H9 (cell line): Measurements from ENCODE around the gene SH3RF2. TPM values are rescaled to one million over a fixed set of nuclear protein-coding genes. Genes with fewer than 3 reads are reported as not detected.

Experiments used
- DNase-seq: peaks from one replicate; pipeline ENCODE4 v3.0.0-alpha.2; 2017
- H2AFZ ChIP-seq: one replicate; pipeline ENCODE4 v1.6.1; 2013; ENCODE audit warnings: mild to moderate bottlenecking, low read length, control low read depth, moderate library complexity
- H2AK5ac ChIP-seq: 2 replicates; pipeline ENCODE4 v1.6.1; 2013; ENCODE audit warnings: low read length, control low read depth, mixed read lengths; ENCODE audit not compliant: insufficient read length
- H2BK120ac ChIP-seq: one replicate; pipeline ENCODE4 v1.6.1; 2013; ENCODE audit warnings: low read depth, mild to moderate bottlenecking, low read length, control low read depth, inconsistent platforms; ENCODE audit not compliant: poor library complexity, severe bottlenecking
- H2BK12ac ChIP-seq: 2 replicates; pipeline ENCODE4 v1.6.1; 2013; ENCODE audit warnings: low read length, control low read depth, mixed read lengths, low read depth; ENCODE audit not compliant: insufficient read length
- H2BK15ac ChIP-seq: 2 replicates; pipeline ENCODE4 v1.6.1; 2013; ENCODE audit warnings: low read depth, low read length, control low read depth
- H2BK20ac ChIP-seq: one replicate; pipeline ENCODE4 v1.6.1; 2013; ENCODE audit warnings: low read depth, mild to moderate bottlenecking, low read length, control low read depth, inconsistent platforms; ENCODE audit not compliant: poor library complexity, severe bottlenecking
- H2BK5ac ChIP-seq: 2 replicates; pipeline ENCODE4 v1.6.1; 2013; ENCODE audit warnings: low read length, control low read depth, mixed read lengths; ENCODE audit not compliant: insufficient read length
- H3K14ac ChIP-seq: 2 replicates; pipeline ENCODE4 v1.6.1; 2013; ENCODE audit warnings: low read length, control low read depth; ENCODE audit not compliant: insufficient read depth
- H3K18ac ChIP-seq: 2 replicates; pipeline ENCODE4 v1.6.1; 2013; ENCODE audit warnings: low read depth, mild to moderate bottlenecking, mixed read lengths, low read length, control low read depth; ENCODE audit not compliant: insufficient read length
- H3K23ac ChIP-seq: 2 replicates; pipeline ENCODE4 v1.6.1; 2013; ENCODE audit warnings: low read length, control low read depth, mixed read lengths, low read depth; ENCODE audit not compliant: insufficient read length
- H3K23me2 ChIP-seq: 2 replicates; pipeline ENCODE4 v1.6.1; 2013; ENCODE audit warnings: low read depth, mild to moderate bottlenecking, mixed read lengths, low read length, control low read depth; ENCODE audit not compliant: insufficient read length, poor library complexity, severe bottlenecking
- H3K27ac ChIP-seq: 2 replicates; pipeline ENCODE4 v1.5.1; 2013; ENCODE audit warnings: low read length, control low read depth, mixed read lengths, low read depth; ENCODE audit not compliant: insufficient read length
- H3K27me3 ChIP-seq: 2 replicates; pipeline ENCODE4 v1.6.1; 2013; ENCODE audit warnings: low read length, control low read depth, inconsistent platforms; ENCODE audit not compliant: insufficient read depth
- H3K4ac ChIP-seq: 2 replicates; pipeline ENCODE4 v1.6.1; 2013; ENCODE audit warnings: low read depth, mild to moderate bottlenecking, control low read depth, inconsistent platforms, low read length, moderate library complexity
- H3K4me1 ChIP-seq: 2 replicates; pipeline ENCODE4 v1.6.1; 2013; ENCODE audit warnings: low read length, control low read depth, inconsistent platforms; ENCODE audit not compliant: insufficient read depth
- H3K4me2 ChIP-seq: 2 replicates; pipeline ENCODE4 v1.6.1; 2013; ENCODE audit warnings: low read length, control low read depth, mixed read lengths; ENCODE audit not compliant: insufficient read length, insufficient read depth
- H3K56ac ChIP-seq: 2 replicates; pipeline ENCODE4 v1.6.1; 2013; ENCODE audit warnings: low read depth, mild to moderate bottlenecking, mixed read lengths, low read length, control low read depth; ENCODE audit not compliant: insufficient read length
- H3K79me1 ChIP-seq: 2 replicates; pipeline ENCODE4 v1.6.1; 2013; ENCODE audit warnings: low read depth, mild to moderate bottlenecking, moderate library complexity, low read length, control low read depth, inconsistent platforms; ENCODE audit not compliant: insufficient read depth, poor library complexity, severe bottlenecking
- H3K79me2 ChIP-seq: 2 replicates; pipeline ENCODE4 v1.6.1; 2013; ENCODE audit warnings: low read length, control low read depth, inconsistent platforms; ENCODE audit not compliant: insufficient read depth
- H3K9ac ChIP-seq: 2 replicates; pipeline ENCODE4 v1.6.1; 2013; ENCODE audit warnings: low read length, control low read depth, mixed read lengths; ENCODE audit not compliant: insufficient read length; ENCODE audit errors: extremely low read depth
- H3K9me3 ChIP-seq: one replicate; pipeline ENCODE4 v1.6.1; 2013; ENCODE audit warnings: low read depth, low read length, inconsistent platforms; ENCODE audit not compliant: control insufficient read depth
- H3T11ph ChIP-seq: one replicate; pipeline ENCODE4 v1.6.1; 2013; ENCODE audit warnings: mild to moderate bottlenecking, low read length, control low read depth, inconsistent platforms
- H4K20me1 ChIP-seq: one replicate; pipeline ENCODE4 v1.6.1; 2013; ENCODE audit not compliant: control insufficient read depth, insufficient read length, insufficient read depth
- H4K5ac ChIP-seq: 2 replicates; pipeline ENCODE4 v1.6.1; 2013; ENCODE audit warnings: low read depth, mild to moderate bottlenecking, mixed read lengths, low read length, control low read depth; ENCODE audit not compliant: insufficient read length
- H4K8ac ChIP-seq: replicated peaks from 2 replicates; pipeline ENCODE4 v1.6.1; 2013; ENCODE audit warnings: low read length, control low read depth, mixed read lengths, low read depth; ENCODE audit not compliant: insufficient read length
- H4K91ac ChIP-seq: 2 replicates; pipeline ENCODE4 v1.6.1; 2013; ENCODE audit warnings: low read depth, mild to moderate bottlenecking, moderate library complexity, mixed read lengths, low read length, control low read depth; ENCODE audit not compliant: insufficient read length
- H3K27ac Mint-ChIP-seq, 3 experiments: 2 replicates in 2 of 3; 3 replicates in 1 of 3; pipeline ENCODE4 v1.8.0; 2020 to 2021; ENCODE audit warnings: mixed read lengths in 3 of 3, mild to moderate bottlenecking in 1 of 3, moderate library complexity in 1 of 3
- H3K27me3 Mint-ChIP-seq: 2 replicates; pipeline ENCODE4 v1.8.0; 2021; ENCODE audit warnings: low read depth, mild to moderate bottlenecking, moderate library complexity, mixed read lengths
- H3K36me3 Mint-ChIP-seq, 3 experiments: 2 replicates in 2 of 3; 3 replicates in 1 of 3; pipeline ENCODE4 v1.8.0; 2020 to 2021; ENCODE audit warnings: low read depth in 3 of 3, mixed read lengths in 3 of 3; ENCODE audit not compliant: insufficient read depth in 1 of 3
- H3K4me1 Mint-ChIP-seq, 2 experiments: 2 replicates each; pipeline ENCODE4 v1.8.0; 2020; ENCODE audit warnings: mixed read lengths in 2 of 2
- H3K4me3 Mint-ChIP-seq, 2 experiments: 2 replicates in 1 of 2; 3 replicates in 1 of 2; pipeline ENCODE4 v1.8.0; 2020 to 2021; ENCODE audit warnings: mild to moderate bottlenecking in 2 of 2, mixed read lengths in 2 of 2, moderate library complexity in 1 of 2
- H3K9me3 Mint-ChIP-seq, 2 experiments: 2 replicates in 1 of 2; 3 replicates in 1 of 2; pipeline ENCODE4 v1.8.0; 2020; ENCODE audit warnings: mild to moderate bottlenecking in 2 of 2, mixed read lengths in 2 of 2, moderate library complexity in 1 of 2
- WGBS: extraction: QIAGEN DNeasy Blood & Tissue Kit; methylation state at CpG from one replicate; pipeline ENCODE4 v1.1.7; 2013; ENCODE audit warnings: missing lambda C conversion rate, low lambda C conversion rate, mixed read lengths; ENCODE audit not compliant: insufficient read length; ENCODE audit errors: extremely low coverage; 5-methylcytosine and 5-hydroxymethylcytosine counted together
- total RNA-seq: library from RNA; stranded (reverse); gene quantifications from 2 replicates; pipeline ENCODE4 v1.2.1, GENCODE V29; 2021
- TF ChIP-seq, protein P1 (sequence below): fragments of 200-600 bp; sonication (generic); conservative IDR thresholded peaks from 3 replicates; pipeline ENCODE4 v1.8.0; 2021; ENCODE audit warnings: antibody characterized with exemption, mild to moderate bottlenecking

Gene SH3RF2
- total RNA-seq, 1 experiment from 2014 or later = 0.66 TPM

DNA sequence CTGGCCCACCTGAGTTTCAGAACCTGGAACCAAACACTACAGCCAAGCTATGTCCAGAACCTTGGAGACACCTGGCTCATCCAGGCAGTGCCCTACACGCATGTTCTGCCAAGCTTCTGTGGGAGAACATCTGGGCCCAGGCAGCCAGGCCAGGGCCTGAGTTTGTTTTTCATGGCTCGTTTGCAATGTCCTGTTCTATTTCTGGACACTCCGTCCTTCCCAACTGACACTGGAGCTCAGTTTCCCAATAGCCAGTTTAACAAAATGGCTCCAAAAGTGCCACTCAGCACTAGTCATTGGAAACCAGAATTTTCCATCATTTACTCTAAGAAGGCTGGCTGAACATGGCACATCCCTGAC is 38.6 kb downstream of the SH3RF2 start:
- Histone ChIP-seq H2BK20ac (no peak overlapping the region), H2BK12ac (no peak overlapping the region), H3K27ac (no peak overlapping the region), H4K8ac (no peak overlapping the region), H2BK120ac (no peak overlapping the region), H3K27me3 (no peaks in the 10 kb centered on the region), H3K23ac (no peak overlapping the region), H3K4me2 (no peak overlapping the region), H2AK5ac (no peak overlapping the region), H2BK15ac (no peak overlapping the region), H3K79me1 (no peaks in the 10 kb centered on the region), H3K56ac (no peak overlapping the region), H4K5ac (no peak overlapping the region), H3K18ac (no peak overlapping the region), H2AFZ (no peak overlapping the region), H3K4ac (no peak overlapping the region), H3K9me3 (no peaks in the 10 kb centered on the region), H4K20me1 (no peaks in the 10 kb centered on the region), H4K91ac (no peak overlapping the region), H3K79me2 (no peaks in the 10 kb centered on the region), H3K23me2 (no peaks in the 10 kb centered on the region), H3K14ac (no peak overlapping the region), H2BK5ac (no peak overlapping the region), H3K9ac (no peak overlapping the region), H3T11ph (no peak overlapping the region), H3K4me1 (no peaks in the 10 kb centered on the region)
- Mint-ChIP-seq H3K4me1 (peaks cover 4 to 5% of the 10 kb centered on the region in 2 experiments), H3K36me3 (peaks cover 0 to 5% (median 3%) of the 10 kb centered on the region in 3 experiments; a peak in 2 of 7 replicates), H3K27me3 (no peaks in the 10 kb centered on the region; the same call in 1 of the 2 replicates), H3K9me3 (peaks cover 0 to 3% of the 10 kb centered on the region in 2 experiments; a peak in 2 of 5 replicates), H3K4me3 (no peak overlapping the region), H3K27ac (no peak overlapping the region)
- TF ChIP-seq, protein P1, sequence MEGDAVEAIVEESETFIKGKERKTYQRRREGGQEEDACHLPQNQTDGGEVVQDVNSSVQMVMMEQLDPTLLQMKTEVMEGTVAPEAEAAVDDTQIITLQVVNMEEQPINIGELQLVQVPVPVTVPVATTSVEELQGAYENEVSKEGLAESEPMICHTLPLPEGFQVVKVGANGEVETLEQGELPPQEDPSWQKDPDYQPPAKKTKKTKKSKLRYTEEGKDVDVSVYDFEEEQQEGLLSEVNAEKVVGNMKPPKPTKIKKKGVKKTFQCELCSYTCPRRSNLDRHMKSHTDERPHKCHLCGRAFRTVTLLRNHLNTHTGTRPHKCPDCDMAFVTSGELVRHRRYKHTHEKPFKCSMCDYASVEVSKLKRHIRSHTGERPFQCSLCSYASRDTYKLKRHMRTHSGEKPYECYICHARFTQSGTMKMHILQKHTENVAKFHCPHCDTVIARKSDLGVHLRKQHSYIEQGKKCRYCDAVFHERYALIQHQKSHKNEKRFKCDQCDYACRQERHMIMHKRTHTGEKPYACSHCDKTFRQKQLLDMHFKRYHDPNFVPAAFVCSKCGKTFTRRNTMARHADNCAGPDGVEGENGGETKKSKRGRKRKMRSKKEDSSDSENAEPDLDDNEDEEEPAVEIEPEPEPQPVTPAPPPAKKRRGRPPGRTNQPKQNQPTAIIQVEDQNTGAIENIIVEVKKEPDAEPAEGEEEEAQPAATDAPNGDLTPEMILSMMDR = no peak
- WGBS = no CpG with 5 or more reads among the region's 3 CpGs
- no peak for DNase-seq
